CD4-positive, alpha-beta T cell (primary cell): ENCODE results near the gene KRTAP5-7. TPM values are rescaled to one million over a fixed set of nuclear protein-coding genes. Genes with fewer than 3 reads are reported as not detected.

Experiments used
- ATAC-seq: fragments of 200-7000 bp; cut with Tn5 transposase; one replicate; pipeline ENCODE4 v1.10.0; 2022; ENCODE audit warnings: mild to moderate bottlenecking; ENCODE audit not compliant: poor library complexity
- CTCF ChIA-PET: fragments of 350-600 bp; sonication (Branson Sonifier 250); formaldehyde crosslinking; loops from one replicate; lab custom pipeline; 2021; ENCODE audit warnings: antibody characterized with exemption, inconsistent platforms; lab: Charles Lee
- POLR2A ChIA-PET: fragments of 350-600 bp; sonication (Branson Sonifier 250); formaldehyde crosslinking; loops from one replicate; lab custom pipeline; 2021; ENCODE audit warnings: antibody characterized with exemption, inconsistent platforms; lab: Charles Lee
- DNase-seq, 14 experiments: peaks; one replicate each; pipeline ENCODE4 v3.0.0-alpha.2; 2013 to 2020; ENCODE audit warnings: mixed read lengths in 2 of 14
- H3K27ac ChIP-seq, 2 donors: one replicate each; pipeline versions ENCODE4 v1.5.1 to v1.7.0; 2013; ENCODE audit warnings: low read length in 2 of 2, low read depth in 1 of 2, mild to moderate bottlenecking in 1 of 2
- H3K27me3 ChIP-seq, 2 experiments: 1 replicate in 1 of 2; 2 replicates in 1 of 2; pipeline versions ENCODE4 v1.6.1 to v1.7.0; 2013; ENCODE audit warnings: low read length in 2 of 2, control low read depth in 1 of 2, mild to moderate bottlenecking in 1 of 2, moderate library complexity in 1 of 2; ENCODE audit not compliant: insufficient read depth in 2 of 2, control insufficient read depth in 1 of 2
- H3K36me3 ChIP-seq: one replicate; pipeline ENCODE4 v1.6.1; 2013; ENCODE audit warnings: low read length, control low read depth; ENCODE audit not compliant: insufficient read depth
- H3K4me1 ChIP-seq: one replicate; pipeline ENCODE4 v1.6.1; 2013; ENCODE audit warnings: low read length, control low read depth; ENCODE audit not compliant: insufficient read depth
- H3K4me3 ChIP-seq: one replicate; pipeline ENCODE4 v1.5.1; 2013; ENCODE audit warnings: mild to moderate bottlenecking, low read length, moderate library complexity
- H3K9me3 ChIP-seq, 2 experiments: 1 replicate in 1 of 2; 2 replicates in 1 of 2; pipeline versions ENCODE4 v1.6.1 to v1.7.0; 2013; ENCODE audit warnings: low read length in 2 of 2, mild to moderate bottlenecking in 2 of 2, control low read depth in 1 of 2, moderate library complexity in 1 of 2; ENCODE audit not compliant: control insufficient read depth in 1 of 2, insufficient read depth in 1 of 2
- H3K27ac Mint-ChIP-seq: one replicate; pipeline ENCODE4 v1.8.0; 2020; ENCODE audit warnings: mixed read lengths
- H3K27me3 Mint-ChIP-seq: one replicate; pipeline ENCODE4 v1.8.0; 2021; ENCODE audit warnings: mixed read lengths
- H3K36me3 Mint-ChIP-seq: one replicate; pipeline ENCODE4 v1.8.0; 2021; ENCODE audit warnings: low read depth, mixed read lengths
- H3K4me1 Mint-ChIP-seq: one replicate; pipeline ENCODE4 v1.8.0; 2021; ENCODE audit warnings: low read depth, mixed read lengths
- H3K4me3 Mint-ChIP-seq: one replicate; pipeline ENCODE4 v1.8.0; 2020; ENCODE audit warnings: mild to moderate bottlenecking, mixed read lengths
- H3K9me3 Mint-ChIP-seq: one replicate; pipeline ENCODE4 v1.8.0; 2020; ENCODE audit warnings: mixed read lengths
- CTCF ChIP-seq: fragments of 200-600 bp; IDR thresholded peaks from one replicate; pipeline ENCODE4 v1.8.0; 2022; ENCODE audit warnings: antibody characterized with exemption, mild to moderate bottlenecking
- intact Hi-C, 2 experiments: fragments of 100-400 bp; cut with DNase I in 1 of 2; cut with micrococcal nuclease in 1 of 2; formaldehyde crosslinking; loops; one replicate each; pipeline versions ENCODE4 v1.15.1 to v1.9.0; 2023 to 2025; cut with DNase I, micrococcal nuclease
- total RNA-seq, 174 experiments: library from RNA in 2 of 174; stranded (reverse) in 2 of 174; gene quantifications; one replicate each; pipeline ENCODE4 v1.2.3 and lab custom pipeline; 2021 to 2026

Gene KRTAP5-7
- total RNA-seq, 2 experiments from 2014 or later = not detected

- no peaks in the 10 kb centered on the region for H3K27me3 Mint-ChIP-seq
- no peak overlapping the region for H3K27ac Mint-ChIP-seq
These were observed 43.4 kb upstream of the KRTAP5-7 start for GRCh38 chr11:71483692-71484091.

GRCh38 chr11:71484248-71485062 lies 42.6 kb upstream of the KRTAP5-7 start:
- no peaks in the 10 kb centered on the region for H3K27me3 ChIP-seq
- no peak overlapping the region for H3K27ac ChIP-seq
- no peak for TF ChIP-seq CTCF
- no peaks in the 10 kb centered on the region for H3K9me3 ChIP-seq
- no peaks in the 10 kb centered on the region for H3K27me3 Mint-ChIP-seq
- no peaks in the 10 kb centered on the region for H3K4me1 ChIP-seq
- no peaks in the 10 kb centered on the region for H3K4me1 Mint-ChIP-seq
- ATAC-seq (no peak), DNase-seq (peak in 1 of 14 experiments; percentile 29)
- no peak overlapping the region for H3K4me3 ChIP-seq
- H3K9me3 Mint-ChIP-seq = no peaks in the 10 kb centered on the region
- intact Hi-C loops = no loop called here
- no peak overlapping the region for H3K27ac Mint-ChIP-seq
- peaks cover 74% of the 10 kb centered on the region for H3K36me3 ChIP-seq
- ChIA-PET CTCF (no interaction called here), POLR2A (no interaction called here)
- no peak overlapping the region for H3K4me3 Mint-ChIP-seq
- H3K36me3 Mint-ChIP-seq = peaks cover 85% of the 10 kb centered on the region

More at GRCh38 chr11:71483692-71484091, 43.4 kb upstream of the KRTAP5-7 start:
- Mint-ChIP-seq H3K4me1 (no peaks in the 10 kb centered on the region), H3K9me3 (no peaks in the 10 kb centered on the region), H3K4me3 (no peak overlapping the region), H3K36me3 (peaks cover 85% of the 10 kb centered on the region)
- Histone ChIP-seq H3K36me3 (peaks cover 79% of the 10 kb centered on the region), H3K4me3 (no peak overlapping the region), H3K9me3 (no peaks in the 10 kb centered on the region), H3K27me3 (no peaks in the 10 kb centered on the region), H3K4me1 (no peaks in the 10 kb centered on the region), H3K27ac (no peak overlapping the region)
- intact Hi-C loops = no loop called here
- POLR2A ChIA-PET = no interaction called here
- CTCF ChIA-PET = no interaction called here
- DNase-seq (no peak), ATAC-seq (no peak)
- TF ChIP-seq CTCF = no peak

GRCh38 chr11:71485063-71485399 lies 42.0 kb upstream of the KRTAP5-7 start:
- intact Hi-C loops = no loop called here
- no peaks in the 10 kb centered on the region for H3K27me3 Mint-ChIP-seq
- DNase-seq = no peak

More at GRCh38 chr11:71485063-71485399, 42.0 kb upstream of the KRTAP5-7 start:
- Histone ChIP-seq H3K27me3 (no peaks in the 10 kb centered on the region), H3K4me3 (no peak overlapping the region), H3K9me3 (no peaks in the 10 kb centered on the region), H3K36me3 (peaks cover 73% of the 10 kb centered on the region), H3K27ac (no peak overlapping the region), H3K4me1 (no peaks in the 10 kb centered on the region)
- Mint-ChIP-seq H3K4me1 (no peaks in the 10 kb centered on the region), H3K36me3 (peaks cover 85% of the 10 kb centered on the region), H3K9me3 (no peaks in the 10 kb centered on the region), H3K27ac (no peak overlapping the region), H3K4me3 (no peak overlapping the region)
- no peak for ATAC-seq
- ChIA-PET POLR2A (no interaction called here), CTCF (no interaction called here)
- TF ChIP-seq CTCF = no peak
